ENCODE data around the gene CTIF.
A peak's percentile ranks its signal among the peaks of the same experiment; 100 is the strongest.

The CTIF gene

DNA sequence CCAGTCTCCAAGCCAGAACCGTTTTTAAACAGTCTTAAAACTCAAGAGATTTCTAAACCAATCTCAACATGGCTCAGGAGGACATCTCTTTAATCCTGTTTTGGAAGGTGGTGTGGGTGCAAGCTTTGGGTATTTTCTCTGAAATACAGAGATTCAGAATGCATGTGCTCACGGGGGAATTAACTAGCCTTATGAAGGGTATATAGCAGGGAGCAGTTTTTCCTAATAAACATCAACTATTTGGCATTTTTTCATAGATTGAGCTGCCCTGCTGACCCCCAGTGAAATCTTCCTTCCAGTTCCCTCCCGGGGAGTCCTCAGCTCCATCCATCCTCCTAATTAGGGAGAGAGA, 289.3 kb downstream of the CTIF start:
- Mint-ChIP-seq H3K9me3 (peaks cover 20% of the 10 kb centered on the region), H3K4me1 (peaks cover 91% of the 10 kb centered on the region), H3K27ac (peak overlapping the region; percentile 100), H3K27me3 (ENCODE audit: low read depth, poor library complexity) (no peaks in the 10 kb centered on the region), H3K36me3 (ENCODE audit: low read depth) (peaks cover 19% of the 10 kb centered on the region), H3K4me3 (peak overlapping the region; percentile 85)
- TF ChIP-seq, protein P1, sequence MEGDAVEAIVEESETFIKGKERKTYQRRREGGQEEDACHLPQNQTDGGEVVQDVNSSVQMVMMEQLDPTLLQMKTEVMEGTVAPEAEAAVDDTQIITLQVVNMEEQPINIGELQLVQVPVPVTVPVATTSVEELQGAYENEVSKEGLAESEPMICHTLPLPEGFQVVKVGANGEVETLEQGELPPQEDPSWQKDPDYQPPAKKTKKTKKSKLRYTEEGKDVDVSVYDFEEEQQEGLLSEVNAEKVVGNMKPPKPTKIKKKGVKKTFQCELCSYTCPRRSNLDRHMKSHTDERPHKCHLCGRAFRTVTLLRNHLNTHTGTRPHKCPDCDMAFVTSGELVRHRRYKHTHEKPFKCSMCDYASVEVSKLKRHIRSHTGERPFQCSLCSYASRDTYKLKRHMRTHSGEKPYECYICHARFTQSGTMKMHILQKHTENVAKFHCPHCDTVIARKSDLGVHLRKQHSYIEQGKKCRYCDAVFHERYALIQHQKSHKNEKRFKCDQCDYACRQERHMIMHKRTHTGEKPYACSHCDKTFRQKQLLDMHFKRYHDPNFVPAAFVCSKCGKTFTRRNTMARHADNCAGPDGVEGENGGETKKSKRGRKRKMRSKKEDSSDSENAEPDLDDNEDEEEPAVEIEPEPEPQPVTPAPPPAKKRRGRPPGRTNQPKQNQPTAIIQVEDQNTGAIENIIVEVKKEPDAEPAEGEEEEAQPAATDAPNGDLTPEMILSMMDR (IDR thresholded peaks at IDR 0.05), result no peak
- no peak for DNase-seq

DNA sequence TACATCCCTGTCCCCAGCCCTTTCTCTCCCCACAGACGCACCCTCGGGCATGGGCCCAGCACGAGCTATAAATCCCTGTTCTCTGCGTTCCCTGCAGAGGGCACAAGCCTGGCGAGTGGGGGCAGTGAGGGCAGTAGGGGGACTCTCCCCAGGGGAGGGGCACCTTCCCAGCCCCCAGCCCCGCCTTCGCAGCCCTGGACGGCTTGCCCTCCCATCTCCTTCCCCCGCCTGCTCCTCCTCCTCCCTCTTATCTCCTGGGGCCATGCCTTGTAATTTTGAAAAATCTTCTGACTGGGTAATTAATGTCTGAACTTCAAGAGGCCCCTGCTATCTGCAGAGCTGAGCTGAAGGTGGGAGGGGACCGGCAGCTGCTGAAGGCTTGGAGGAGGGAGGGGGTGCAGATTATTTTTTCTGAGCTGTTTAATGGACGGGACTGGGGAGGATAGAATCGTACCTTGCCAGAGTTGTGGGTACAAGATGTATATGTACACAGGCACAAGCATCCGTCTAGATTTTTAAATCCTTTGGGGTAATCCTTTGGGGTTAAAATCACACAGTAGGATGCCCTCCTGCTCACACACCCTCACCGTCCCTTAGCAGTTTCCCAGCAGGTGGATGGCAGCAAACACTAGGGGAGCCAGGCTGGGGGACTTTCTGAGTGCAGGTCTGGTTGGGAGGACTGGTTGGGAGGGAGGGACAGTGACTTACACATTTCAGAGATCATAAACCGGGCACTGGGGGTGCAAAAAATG, 290.0 kb downstream of the CTIF start:
- H3K4me1 Mint-ChIP-seq, result peaks cover 98% of the 10 kb centered on the region
- peak; percentile 58 for DNase-seq
- H3K4me3 Mint-ChIP-seq, result peak overlapping the region; percentile 85
- TF ChIP-seq, protein P1 (IDR thresholded peaks at IDR 0.05), result no peak
- peaks cover 13% of the 10 kb centered on the region for H3K9me3 Mint-ChIP-seq
- H3K27ac Mint-ChIP-seq, result peak overlapping the region; percentile 100
- no peaks in the 10 kb centered on the region for H3K27me3 Mint-ChIP-seq (ENCODE audit: low read depth, poor library complexity)
- peaks cover 12% of the 10 kb centered on the region for H3K36me3 Mint-ChIP-seq (ENCODE audit: low read depth)

DNA sequence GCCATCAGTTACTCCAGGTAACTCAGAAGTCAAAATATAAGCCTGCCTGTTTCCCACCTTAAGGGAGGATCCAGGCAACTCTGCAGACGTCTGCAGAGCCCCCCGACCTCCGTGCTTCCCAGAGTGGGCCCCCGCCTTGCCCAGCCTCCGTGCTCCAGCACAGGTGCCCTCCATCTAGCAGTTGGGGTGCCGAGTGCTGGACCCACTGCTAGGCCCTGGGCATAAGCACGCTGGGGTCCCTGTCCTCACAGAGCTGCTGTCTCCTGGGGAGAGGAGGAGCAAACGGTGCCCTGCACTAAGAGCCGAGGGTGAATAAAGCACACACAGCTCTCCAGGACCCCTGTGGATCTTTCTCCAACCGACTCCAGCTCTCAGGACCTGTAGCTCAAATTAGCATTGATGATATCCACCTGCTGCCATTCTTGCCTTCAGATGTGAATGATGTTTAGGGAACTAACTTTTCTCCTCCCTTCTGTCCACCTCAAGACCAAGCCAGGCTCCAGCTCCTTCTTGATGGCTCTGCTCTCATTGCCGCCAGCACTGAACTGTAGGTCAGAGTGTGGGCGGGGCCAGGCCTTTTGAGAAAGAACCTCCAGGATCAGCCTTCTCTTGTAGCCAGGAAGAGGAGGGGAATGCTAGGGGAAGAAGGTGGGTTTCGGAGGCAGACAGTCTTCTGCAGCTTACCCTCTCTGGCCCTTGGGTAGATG, 290.8 kb downstream of the CTIF start:
- peak; percentile 68 for DNase-seq
- peaks cover 5% of the 10 kb centered on the region for H3K9me3 Mint-ChIP-seq
- TF ChIP-seq, protein P1 (IDR thresholded peaks at IDR 0.05), result no peak
- H3K4me3 Mint-ChIP-seq, result peak overlapping the region; percentile 70
- H3K36me3 Mint-ChIP-seq (ENCODE audit: low read depth), result peaks cover 5% of the 10 kb centered on the region
- peaks cover 2% of the 10 kb centered on the region for H3K27me3 Mint-ChIP-seq (ENCODE audit: low read depth, poor library complexity)
- H3K27ac Mint-ChIP-seq, result peak overlapping the region; percentile 100
- peaks cover 99% of the 10 kb centered on the region for H3K4me1 Mint-ChIP-seq

DNA sequence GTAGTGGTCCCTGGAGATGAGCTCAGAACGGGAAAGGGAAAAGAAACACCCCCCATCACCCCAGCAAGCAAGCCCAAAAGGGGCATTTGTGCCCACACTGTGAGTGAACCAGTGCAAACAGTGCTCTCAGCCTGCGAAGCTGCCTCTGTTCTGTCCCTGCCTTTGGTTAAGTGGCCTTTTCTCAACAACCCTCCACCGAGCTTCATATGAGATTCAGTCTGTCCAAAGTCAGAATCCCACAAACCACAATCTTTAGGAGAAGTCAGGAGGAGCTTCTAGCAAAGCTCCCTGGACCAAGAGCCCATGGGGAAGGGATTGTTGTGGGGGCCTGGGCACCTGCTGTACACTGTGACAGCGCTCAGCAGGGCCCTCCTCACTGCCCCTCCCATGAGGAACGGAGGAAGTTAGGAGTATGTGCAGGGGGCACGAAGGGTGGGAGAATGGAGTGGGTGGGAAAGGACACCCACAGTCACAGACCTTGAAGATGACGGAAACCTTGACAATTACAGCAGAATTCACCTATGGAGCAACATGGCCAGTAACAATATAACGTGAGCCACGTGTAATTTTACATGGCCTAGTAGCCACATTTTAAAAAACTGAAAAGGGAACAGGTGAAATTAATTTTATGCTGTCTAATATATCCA, 292.4 kb downstream of the CTIF start:
- Mint-ChIP-seq H3K4me3 (no peak overlapping the region), H3K36me3 (ENCODE audit: low read depth) (no peaks in the 10 kb centered on the region), H3K27me3 (ENCODE audit: low read depth, poor library complexity) (peaks cover 3% of the 10 kb centered on the region), H3K27ac (peak overlapping the region; percentile 95), H3K9me3 (no peaks in the 10 kb centered on the region), H3K4me1 (peaks cover 99% of the 10 kb centered on the region)
- DNase-seq, result no peak
- TF ChIP-seq, protein P1 (IDR thresholded peaks at IDR 0.05), result no peak

DNA sequence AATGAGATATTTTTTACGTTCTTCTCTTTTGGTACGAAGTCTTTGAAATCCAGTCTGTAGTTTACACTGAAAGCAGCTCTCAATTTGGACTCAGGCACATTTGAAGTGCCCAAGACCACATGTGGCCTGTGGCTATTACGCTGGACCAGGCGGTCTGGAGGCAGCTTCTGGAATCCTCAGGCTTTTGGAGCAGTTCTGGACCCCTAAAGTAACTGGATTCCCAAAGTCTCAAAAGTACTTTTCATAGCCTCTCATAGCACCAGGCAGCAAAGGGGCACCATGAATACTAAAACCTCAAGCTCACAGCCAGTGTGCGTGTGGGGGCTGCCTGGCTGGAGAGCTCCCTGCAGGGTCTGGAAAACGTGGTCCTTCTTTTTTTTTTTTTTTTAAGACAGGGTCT, 293.0 kb downstream of the CTIF start:
- no peak overlapping the region for H3K4me3 Mint-ChIP-seq
- no peaks in the 10 kb centered on the region for H3K36me3 Mint-ChIP-seq (ENCODE audit: low read depth)
- TF ChIP-seq, protein P1 (IDR thresholded peaks at IDR 0.05), result no peak
- H3K27me3 Mint-ChIP-seq (ENCODE audit: low read depth, poor library complexity), result peaks cover 3% of the 10 kb centered on the region
- DNase-seq, result no peak
- H3K9me3 Mint-ChIP-seq, result no peaks in the 10 kb centered on the region
- H3K27ac Mint-ChIP-seq, result no peak overlapping the region
- H3K4me1 Mint-ChIP-seq, result peaks cover 97% of the 10 kb centered on the region
